NCI-H1930 (cell line): ENCODE data around the gene GNAS-AS1.

Experiments used
- DNase-seq, 2 experiments: peaks; one replicate each; lab custom pipeline; 2025; lab: John Stamatoyannopoulos, UW

The GNAS-AS1 gene

DNA sequence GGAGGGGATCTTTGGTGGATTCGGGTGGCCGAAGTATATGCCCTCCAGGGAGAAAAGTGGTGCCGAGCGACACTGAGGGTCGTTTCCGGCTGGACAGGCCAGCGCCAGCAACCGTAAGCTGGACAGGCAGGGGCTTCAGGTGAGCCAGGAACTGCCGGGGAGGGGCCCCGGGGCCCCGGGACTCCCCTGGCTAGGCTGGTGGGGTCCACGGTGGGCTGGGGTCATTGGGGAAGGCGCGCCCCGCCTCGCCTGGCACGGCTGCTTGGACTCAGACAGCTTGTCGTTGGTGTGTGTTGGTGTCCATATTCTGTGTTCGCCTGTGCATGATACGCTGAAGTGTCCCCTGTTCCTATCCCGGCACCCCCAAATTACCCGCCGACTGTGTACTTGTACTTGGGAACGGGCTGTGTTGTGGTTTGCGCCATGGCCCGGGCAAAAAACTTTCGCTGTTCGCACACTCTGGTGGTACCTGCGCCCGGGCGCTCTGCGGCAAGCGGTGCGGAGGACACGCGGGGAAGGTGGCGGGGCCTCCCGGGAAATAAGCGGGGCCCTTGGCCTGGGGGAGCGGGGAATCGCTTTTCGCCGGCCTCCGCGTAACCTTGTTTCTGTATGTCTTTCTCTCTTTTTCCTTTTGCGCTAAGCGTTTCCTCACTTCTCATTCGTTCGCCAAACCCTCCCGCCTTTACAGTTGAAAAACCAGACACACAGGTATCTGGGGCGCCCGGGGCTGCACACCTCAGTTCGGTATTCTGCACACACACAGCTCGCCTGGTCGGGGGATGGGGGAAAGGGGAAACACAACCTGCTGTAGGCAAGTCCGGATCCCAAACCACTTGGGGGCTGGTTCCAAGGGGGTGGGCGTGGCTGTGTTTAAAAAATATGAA is 5.0 kb upstream of the GNAS-AS1 start:
- no peak for DNase-seq

DNA sequence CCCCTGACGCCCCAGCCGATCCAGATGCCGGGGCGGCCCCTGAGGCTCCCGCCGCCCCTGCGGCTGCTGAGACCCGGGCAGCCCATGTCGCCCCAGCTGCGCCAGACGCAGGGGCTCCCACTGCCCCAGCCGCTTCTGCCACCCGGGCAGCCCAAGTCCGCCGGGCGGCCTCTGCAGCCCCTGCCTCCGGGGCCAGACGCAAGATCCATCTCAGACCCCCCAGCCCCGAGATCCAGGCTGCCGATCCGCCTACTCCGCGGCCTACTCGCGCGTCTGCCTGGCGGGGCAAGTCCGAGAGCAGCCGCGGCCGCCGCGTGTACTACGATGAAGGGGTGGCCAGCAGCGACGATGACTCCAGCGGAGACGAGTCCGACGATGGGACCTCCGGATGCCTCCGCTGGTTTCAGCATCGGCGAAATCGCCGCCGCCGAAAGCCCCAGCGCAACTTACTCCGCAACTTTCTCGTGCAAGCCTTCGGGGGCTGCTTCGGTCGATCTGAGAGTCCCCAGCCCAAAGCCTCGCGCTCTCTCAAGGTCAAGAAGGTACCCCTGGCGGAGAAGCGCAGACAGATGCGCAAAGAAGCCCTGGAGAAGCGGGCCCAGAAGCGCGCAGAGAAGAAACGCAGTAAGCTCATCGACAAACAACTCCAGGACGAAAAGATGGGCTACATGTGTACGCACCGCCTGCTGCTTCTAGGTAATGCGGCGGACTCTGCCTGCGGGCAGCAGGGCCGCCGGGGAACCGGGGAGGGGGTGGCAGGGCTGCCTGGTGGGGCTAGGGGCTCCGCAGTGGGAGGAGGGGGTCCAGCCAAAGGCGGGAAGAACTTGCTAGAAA is 4.2 kb upstream of the GNAS-AS1 start:
- DNase-seq: no peak

DNA sequence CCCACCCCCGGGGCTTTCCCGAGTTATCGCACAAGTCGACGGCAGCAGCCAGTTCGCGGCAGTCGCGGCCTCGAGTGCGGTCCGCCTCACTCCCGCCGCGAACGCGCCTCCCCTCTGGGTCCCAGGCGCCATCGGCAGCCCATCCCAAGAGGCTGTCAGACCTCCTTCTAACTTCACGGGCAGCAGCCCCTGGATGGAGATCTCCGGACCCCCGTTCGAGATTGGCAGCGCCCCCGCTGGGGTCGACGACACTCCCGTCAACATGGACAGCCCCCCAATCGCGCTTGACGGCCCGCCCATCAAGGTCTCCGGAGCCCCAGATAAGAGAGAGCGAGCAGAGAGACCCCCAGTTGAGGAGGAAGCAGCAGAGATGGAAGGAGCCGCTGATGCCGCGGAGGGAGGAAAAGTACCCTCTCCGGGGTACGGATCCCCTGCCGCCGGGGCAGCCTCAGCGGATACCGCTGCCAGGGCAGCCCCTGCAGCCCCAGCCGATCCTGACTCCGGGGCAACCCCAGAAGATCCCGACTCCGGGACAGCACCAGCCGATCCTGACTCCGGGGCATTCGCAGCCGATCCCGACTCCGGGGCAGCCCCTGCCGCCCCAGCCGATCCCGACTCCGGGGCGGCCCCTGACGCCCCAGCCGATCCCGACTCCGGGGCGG is 3.4 kb upstream of the GNAS-AS1 start:
- DNase-seq: no peak

DNA sequence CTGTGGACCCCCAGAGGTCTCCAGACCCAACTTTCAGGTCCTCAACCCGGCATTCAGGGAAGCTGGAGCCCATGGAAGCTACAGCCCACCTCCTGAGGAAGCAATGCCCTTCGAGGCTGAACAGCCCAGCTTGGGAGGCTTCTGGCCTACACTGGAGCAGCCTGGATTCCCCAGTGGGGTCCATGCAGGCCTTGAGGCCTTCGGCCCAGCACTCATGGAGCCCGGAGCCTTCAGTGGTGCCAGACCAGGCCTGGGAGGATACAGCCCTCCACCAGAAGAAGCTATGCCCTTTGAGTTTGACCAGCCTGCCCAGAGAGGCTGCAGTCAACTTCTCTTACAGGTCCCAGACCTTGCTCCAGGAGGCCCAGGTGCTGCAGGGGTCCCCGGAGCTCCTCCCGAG is 2.8 kb upstream of the GNAS-AS1 start:
- no peak for DNase-seq

DNA sequence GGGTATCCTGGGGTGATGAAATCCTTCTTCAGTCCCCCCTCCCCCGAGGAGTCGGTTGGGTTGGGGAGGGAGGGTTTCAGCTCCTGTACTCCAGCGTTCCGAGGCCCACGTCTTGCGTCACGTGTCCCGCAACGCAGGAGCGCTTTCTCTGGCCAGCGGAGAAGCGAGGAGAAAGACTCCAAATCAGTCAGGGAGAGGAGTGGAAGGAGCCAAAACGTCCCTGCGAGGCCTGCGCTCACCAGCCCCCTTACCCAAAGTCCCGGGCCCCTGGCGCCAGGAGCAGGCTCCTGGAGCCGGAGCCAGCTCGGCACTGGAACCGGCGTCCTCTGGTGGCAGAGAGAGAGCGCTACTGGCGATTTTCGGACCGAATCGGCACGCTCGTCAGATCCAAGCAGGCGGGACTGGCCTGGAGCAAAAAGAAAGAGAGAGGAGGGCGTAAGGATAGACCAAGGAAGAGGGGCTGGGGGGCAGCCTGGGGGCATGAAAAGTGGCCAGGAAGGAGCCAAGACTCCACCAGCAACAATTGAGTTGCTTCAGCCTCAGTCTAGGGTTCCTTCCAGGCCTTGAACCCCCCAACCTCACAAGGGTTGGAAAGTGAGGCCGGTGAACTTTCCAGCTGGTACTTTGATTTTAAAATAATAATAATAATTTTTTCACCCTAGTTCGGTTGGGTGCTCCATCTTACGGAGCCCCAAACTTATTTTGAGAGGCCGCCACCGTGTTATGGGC is 2.0 kb upstream of the GNAS-AS1 start, which contains the start of gene GNAS:
Gene GNAS, plus strand, starts transcription at position 174 of the 729 bp plus-strand sequence.
- DNase-seq: peak; percentile 55 to 70

DNA sequence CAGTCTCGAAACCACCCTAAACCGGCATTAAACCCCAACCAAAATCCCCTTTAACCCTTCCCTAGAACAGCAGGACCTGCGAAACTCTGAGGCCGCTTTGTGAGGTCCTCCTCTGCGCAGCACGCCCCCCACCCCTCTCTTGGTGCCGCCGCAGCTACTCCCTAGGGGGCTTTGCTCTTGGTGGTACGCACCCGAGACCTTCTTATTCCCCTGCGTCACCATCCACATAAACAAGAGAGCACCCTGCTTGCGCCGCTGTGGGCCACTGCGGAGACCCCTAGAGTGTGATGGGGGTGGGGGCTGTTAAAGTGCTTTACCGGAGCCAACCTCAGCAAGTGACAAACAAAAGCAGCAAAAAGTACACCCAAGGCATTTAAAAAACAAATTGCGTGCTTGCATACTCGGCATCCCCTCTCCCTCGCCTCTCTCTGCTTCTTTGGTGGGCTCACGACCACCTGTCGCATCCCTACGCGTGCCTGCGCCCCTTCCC is 1.3 kb upstream of the GNAS-AS1 start:
- no peak for DNase-seq

DNA sequence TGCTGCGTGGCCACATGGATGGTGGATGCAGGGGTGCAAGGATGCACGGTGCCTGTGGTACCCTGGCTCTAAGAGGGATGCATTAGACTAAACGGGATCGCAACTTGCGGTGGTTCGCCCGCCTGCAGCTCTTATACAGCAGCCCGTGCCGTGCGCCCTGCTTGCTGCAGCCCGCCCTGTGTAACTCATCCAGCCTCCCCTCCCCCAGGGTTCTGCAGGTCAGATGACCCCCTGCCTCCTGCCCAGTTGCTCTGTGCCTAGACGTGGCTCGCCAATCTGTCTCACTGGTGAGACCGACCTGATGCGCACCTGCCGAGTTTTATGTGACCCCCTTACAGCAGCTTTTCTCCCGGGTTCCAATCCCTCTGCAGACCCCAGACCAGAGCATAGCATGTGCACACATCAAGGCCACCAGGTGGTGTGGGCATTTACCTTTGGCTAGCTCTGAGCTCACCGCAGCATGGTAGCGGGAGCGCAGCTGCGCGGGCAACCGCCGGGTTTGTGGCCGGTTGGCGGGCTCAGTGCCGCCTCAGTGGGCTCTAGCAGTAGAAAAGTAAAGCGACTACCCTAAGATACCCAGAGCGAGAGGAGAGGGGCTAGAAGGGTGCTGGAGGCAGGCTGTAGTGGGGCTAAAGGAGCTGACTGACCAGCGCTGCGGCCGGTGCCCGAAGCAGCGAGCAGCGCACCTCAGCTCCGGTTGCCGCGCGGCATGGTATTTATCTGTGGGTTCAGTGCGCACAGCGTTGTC is 693 bp upstream of the GNAS-AS1 start:
- DNase-seq: peak; percentile 13 to 37

DNA sequence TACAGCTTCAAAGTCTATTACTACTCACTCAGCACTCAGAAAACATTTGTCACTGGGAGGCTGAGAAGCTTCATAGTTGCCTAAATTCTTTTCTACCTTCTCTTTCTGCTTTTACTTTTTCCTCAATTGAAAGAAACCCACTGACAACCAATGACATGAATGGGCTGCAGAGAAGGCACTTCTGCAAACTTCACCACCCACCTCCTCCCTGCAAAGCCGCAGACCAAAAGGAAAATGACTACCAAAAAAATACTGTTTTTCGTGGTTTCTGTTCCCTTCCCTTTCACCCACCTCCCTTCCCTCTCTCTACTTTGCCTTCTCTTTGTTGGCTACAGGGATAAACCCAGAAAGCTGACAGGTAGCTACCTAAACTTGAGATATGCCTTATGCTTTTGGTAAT is 3.2 kb downstream of the GNAS-AS1 start:
- no peak for DNase-seq

DNA sequence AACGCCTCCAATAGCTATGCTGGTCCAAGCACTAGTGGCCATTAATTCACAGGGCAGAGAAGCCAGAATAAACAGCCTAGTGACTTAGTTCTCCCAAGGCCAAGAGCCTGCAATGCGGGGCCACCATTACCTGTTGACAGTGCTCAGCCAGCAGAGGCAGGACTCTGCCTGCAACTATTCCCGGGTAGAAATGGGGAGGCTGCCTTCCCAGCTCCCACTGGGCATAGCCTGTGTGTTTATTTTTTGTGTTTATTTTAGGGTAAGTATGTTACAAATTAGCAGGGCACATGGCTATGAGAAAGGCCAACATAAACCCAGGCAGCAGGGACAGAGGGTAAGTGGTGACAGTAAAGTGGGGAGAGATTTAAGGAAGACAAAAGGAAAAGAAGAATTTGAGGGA is 5.0 kb downstream of the GNAS-AS1 start:
- DNase-seq: no peak

DNA sequence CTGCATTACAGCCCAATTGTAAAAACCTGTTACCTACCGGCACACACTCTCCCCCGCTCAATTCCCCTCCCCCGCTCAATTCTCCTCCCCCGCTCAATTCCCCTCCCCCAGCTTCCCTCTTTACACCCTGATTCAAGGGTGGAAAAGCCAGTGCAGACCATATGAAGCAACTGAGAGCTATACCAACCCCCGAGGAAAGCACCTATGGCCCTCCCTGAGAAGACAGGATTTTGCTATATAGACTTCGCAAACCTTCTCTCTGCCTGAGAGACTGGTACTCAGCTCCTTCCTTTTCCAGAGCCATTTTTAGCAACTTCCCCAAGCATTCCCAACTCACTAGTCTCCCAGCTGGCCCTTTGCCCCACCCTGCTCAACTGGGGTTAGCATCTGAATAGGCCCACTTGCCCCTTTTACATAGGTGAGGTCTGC is 7.6 kb downstream of the GNAS-AS1 start:
- DNase-seq: no peak

DNA sequence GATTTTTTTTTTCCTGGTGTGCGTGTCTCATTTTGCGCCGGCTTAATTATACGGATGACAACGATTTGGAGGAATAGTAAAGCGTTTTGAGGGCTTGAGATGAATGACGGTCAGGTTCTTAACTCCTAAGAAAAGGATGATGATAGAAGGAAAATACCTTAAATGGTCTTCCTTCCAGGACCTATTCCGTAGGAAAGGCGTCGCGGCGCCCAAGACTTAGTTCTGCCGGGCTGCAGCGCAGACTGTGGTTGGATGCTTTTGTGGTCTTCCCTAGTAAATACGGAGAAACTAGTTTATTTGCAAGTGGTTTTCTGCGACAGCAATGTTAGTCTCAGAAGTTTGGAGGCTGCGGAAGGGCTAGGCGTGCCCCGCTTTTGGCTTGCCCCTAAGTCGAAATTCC is 8.4 kb downstream of the GNAS-AS1 start:
- DNase-seq: no peak

DNA sequence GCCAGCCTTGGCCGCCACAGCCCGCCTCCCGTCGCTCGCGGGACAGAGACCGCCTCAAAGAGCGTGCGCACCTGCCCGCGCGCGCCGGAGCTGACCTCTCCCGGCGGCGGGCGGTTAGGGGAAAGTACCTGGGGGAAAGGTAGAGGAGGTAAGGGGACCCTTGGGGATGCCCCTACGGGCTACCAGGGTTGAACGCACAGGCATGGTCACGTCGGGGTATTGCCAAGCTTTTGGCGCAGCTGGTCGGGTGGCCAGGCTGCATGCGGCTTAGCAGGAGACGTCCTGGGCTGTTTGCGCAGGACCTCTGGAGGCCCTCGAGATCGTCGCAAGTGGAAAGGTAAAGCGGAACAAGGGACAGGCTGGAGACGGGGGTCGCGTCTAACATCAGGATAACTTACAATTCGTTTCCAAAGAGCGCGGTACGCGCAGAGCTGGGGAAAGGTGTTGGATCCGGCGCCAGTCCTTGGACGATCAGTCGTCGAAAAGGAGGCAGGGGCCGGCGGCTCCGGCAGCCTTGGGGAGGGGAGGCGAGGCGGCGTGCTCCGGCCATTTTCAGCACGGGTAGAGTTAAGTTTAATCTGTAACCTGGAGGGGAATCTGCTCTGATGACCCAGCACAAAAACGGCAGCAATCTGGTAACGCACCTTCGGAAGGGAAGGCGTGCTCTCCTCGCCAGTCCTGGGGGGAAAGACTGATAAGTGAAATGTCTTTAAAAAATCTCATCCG is 9.0 kb downstream of the GNAS-AS1 start:
- no peak for DNase-seq

DNA sequence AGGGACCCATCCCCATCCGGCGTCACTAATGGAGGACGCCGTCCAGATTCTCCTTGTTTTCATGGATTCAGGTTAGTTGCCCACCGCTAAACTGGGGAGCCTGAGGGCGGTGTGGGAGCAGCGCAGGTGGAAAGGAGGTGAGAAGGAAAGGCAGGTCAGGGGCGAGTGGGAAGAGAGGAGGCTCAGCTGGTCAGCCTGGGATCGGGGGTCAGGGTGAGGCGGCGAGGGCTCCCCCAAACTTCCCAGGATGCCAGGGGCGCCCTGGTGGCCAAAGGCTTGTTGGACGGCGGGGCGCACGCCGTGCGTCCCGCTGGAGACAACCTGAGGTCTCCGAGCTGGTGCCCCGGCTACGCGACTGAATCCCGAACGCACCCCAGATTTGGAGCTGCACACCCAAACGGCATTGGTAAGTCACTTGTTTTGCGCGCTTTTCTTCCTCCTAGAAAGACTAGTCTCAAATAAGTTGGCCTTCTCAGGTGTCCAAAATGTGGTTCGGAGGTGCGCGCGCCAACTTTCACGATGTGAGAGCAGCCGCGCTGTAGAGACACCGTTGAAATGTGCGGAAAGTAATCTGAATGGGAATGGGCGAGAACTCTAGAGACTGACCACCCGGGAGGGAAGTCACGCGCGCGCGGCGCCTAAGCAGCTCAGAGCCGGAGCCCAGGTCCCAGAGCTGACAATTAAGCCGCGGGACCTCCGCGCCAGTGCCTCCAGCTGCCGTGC is 9.7 kb downstream of the GNAS-AS1 start:
- no peak for DNase-seq

DNA sequence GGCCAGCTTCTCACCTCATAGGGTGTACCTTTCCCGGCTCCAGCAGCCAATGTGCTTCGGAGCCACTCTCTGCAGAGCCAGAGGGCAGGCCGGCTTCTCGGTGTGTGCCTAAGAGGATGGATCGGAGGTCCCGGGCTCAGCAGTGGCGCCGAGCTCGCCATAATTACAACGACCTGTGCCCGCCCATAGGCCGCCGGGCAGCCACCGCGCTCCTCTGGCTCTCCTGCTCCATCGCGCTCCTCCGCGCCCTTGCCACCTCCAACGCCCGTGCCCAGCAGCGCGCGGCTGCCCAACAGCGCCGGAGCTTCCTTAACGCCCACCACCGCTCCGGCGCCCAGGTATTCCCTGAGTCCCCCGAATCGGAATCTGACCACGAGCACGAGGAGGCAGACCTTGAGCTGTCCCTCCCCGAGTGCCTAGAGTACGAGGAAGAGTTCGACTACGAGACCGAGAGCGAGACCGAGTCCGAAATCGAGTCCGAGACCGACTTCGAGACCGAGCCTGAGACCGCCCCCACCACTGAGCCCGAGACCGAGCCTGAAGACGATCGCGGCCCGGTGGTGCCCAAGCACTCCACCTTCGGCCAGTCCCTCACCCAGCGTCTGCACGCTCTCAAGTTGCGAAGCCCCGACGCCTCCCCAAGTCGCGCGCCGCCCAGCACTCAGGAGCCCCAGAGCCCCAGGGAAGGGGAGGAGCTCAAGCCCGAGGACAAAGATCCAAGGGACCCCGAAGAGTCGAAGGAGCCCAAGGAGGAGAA is 10.5 kb downstream of the GNAS-AS1 start:
- no peak for DNase-seq

DNA sequence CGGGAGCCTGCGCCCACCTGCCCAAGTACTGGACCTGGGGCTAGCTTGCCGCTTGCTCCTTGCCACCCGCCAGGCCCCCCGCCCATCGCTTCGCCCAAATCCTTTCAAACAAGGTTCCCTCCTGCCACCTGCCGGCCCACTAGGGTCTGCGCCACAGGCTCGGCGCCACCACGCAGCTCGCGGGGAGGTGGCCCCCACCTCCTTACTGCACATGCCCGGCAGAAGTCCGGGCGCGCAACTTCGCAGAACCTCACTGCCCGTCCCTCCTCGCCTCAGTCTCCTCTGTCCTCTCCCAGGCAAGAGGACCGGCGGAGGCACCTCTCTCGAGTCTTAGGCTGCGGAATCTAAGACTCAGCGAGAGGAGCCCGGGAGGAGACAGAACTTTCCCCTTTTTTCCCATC is 11.2 kb downstream of the GNAS-AS1 start:
- no peak for DNase-seq

DNA sequence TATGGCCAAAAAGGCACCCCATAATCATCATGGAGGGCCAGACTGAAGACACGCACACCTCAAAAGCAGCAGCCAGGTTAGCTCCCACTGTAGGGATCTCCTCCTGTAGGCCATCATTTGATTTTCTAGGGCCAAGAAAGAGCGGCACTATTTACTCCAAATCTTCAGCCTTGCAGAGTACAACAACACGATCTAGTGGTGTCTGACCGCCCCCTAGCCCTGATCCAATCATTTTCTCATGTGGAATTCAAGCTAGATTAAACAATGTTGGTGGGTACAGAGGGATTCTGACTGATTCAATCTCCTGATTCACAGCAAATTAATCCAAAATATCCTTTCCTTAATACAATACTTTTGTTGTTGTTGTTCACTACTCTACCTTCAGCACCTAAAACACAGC is 12.5 kb downstream of the GNAS-AS1 start:
- DNase-seq: no peak

DNA sequence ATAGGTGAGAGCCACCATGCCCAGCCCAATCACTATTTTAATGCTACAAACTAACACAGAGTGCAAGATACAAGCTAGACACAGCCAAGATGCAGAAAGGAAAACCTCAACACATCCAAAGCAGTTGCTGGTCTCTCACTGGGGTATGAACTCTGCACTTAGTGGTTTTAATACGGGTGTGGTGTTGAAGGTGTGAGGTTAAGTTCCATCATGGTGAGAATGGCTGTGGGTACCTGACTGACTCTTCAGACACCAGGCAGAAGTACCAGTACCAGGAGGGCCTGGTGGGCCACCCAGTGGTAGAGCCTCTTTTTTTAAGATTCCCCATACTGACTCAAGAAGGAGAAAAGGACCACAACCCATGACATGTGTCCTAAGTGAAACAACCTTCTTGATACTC is 13.0 kb downstream of the GNAS-AS1 start:
- DNase-seq: no peak

DNA sequence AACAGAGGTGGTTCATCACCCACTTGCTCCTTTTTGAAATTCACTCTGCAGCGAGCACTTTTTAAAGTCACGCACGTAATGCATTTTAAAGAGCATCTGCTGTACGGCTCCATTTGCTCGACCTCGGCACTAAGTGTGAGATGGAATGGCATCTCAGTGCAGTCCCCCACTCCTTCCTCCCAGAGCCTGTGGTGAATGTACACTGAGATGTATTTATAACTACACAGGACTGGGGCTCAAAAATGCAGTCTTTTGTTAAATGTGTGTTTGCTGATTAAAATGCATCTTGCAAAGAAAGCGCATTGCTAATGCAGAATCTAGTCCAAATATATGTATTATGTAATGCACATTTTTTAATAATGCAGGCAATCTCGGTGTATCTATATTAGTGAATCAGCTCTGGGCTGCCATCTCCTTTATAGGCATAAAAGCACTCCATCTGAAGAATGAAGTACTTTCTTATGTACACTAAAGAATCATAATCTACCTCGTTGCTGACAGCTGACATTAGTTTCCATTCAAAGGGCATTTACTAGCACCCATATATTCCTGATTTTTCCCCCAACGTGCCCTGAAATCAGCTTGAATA is 14.0 kb downstream of the GNAS-AS1 start:
- DNase-seq: no peak
